Measurements from ENCODE around the gene TPCN2.

TPCN2 gene

GRCh38 chr11:69158301-69159149, 109.8 kb downstream of the TPCN2 start:
- Histone ChIP-seq H3K9me3 (ENCODE audit: control insufficient read depth, insufficient read depth, low read length) (no peaks in the 10 kb centered on the region), H3K27me3 (ENCODE audit: control insufficient read depth, insufficient read depth, low read length) (no peaks in the 10 kb centered on the region), H3K36me3 (ENCODE audit: control insufficient read depth, insufficient read depth, low read length) (no peaks in the 10 kb centered on the region), H3K4me1 (ENCODE audit: control insufficient read depth, insufficient read depth, low read length) (no peaks in the 10 kb centered on the region; the same call in 1 of the 2 replicates), H3K27ac (ENCODE audit: low read length) (no peak overlapping the region), H3K4me3 (ENCODE audit: low read length) (no peak overlapping the region)
- no CpG with 5 or more reads among the region's 21 CpGs for WGBS (ENCODE audit: insufficient coverage, insufficient read length)
- DNase-seq (ENCODE audit: low read depth, low spot score): no peak

GRCh38 chr11:69159150-69159852, 110.6 kb downstream of the TPCN2 start:
- Histone ChIP-seq H3K4me1 (ENCODE audit: control insufficient read depth, insufficient read depth, low read length) (no peaks in the 10 kb centered on the region; the same call in 1 of the 2 replicates), H3K36me3 (ENCODE audit: control insufficient read depth, insufficient read depth, low read length) (no peaks in the 10 kb centered on the region), H3K27ac (ENCODE audit: low read length) (no peak overlapping the region), H3K4me3 (ENCODE audit: low read length) (no peak overlapping the region), H3K9me3 (ENCODE audit: control insufficient read depth, insufficient read depth, low read length) (no peaks in the 10 kb centered on the region), H3K27me3 (ENCODE audit: control insufficient read depth, insufficient read depth, low read length) (no peaks in the 10 kb centered on the region)
- WGBS (ENCODE audit: insufficient coverage, insufficient read length): no CpG with 5 or more reads among the region's 19 CpGs
- no peak for DNase-seq (ENCODE audit: low read depth, low spot score)

- no peaks in the 10 kb centered on the region for H3K27me3 ChIP-seq (ENCODE audit: control insufficient read depth, insufficient read depth, low read length)
- H3K4me1 ChIP-seq (ENCODE audit: control insufficient read depth, insufficient read depth, low read length): no peaks in the 10 kb centered on the region
- no peaks in the 10 kb centered on the region for H3K9me3 ChIP-seq (ENCODE audit: control insufficient read depth, insufficient read depth, low read length)
- WGBS (ENCODE audit: insufficient coverage, insufficient read length): no CpG with 5 or more reads among the region's 15 CpGs
- no peak overlapping the region for H3K4me3 ChIP-seq (ENCODE audit: low read length)
- DNase-seq (ENCODE audit: low read depth, low spot score): no peak
- H3K27ac ChIP-seq (ENCODE audit: low read length): no peak overlapping the region
- no peaks in the 10 kb centered on the region for H3K36me3 ChIP-seq (ENCODE audit: control insufficient read depth, insufficient read depth, low read length)
These were observed 111.8 kb downstream of the TPCN2 start for GRCh38 chr11:69160296-69161116.

GRCh38 chr11:69161117-69161407, 112.3 kb downstream of the TPCN2 start:
- Histone ChIP-seq H3K36me3 (ENCODE audit: control insufficient read depth, insufficient read depth, low read length) (no peaks in the 10 kb centered on the region), H3K4me3 (ENCODE audit: low read length) (no peak overlapping the region), H3K27ac (ENCODE audit: low read length) (no peak overlapping the region), H3K9me3 (ENCODE audit: control insufficient read depth, insufficient read depth, low read length) (no peaks in the 10 kb centered on the region), H3K27me3 (ENCODE audit: control insufficient read depth, insufficient read depth, low read length) (no peaks in the 10 kb centered on the region), H3K4me1 (ENCODE audit: control insufficient read depth, insufficient read depth, low read length) (no peaks in the 10 kb centered on the region)
- no peak for DNase-seq (ENCODE audit: low read depth, low spot score)
- WGBS (ENCODE audit: insufficient coverage, insufficient read length): no CpG with 5 or more reads among the region's 5 CpGs

GRCh38 chr11:69162505-69162904, 113.8 kb downstream of the TPCN2 start:
- Histone ChIP-seq H3K4me3 (ENCODE audit: low read length) (no peak overlapping the region), H3K27ac (ENCODE audit: low read length) (no peak overlapping the region), H3K4me1 (ENCODE audit: control insufficient read depth, insufficient read depth, low read length) (0 out of 2 replicates have a peak, but pooled peaks cover 2% of the 10 kb centered on the region), H3K36me3 (ENCODE audit: control insufficient read depth, insufficient read depth, low read length) (no peaks in the 10 kb centered on the region), H3K27me3 (ENCODE audit: control insufficient read depth, insufficient read depth, low read length) (no peaks in the 10 kb centered on the region), H3K9me3 (ENCODE audit: control insufficient read depth, insufficient read depth, low read length) (no peaks in the 10 kb centered on the region)
- no peak for DNase-seq (ENCODE audit: low read depth, low spot score)

- no CpG with 5 or more reads among the region's 1 CpG for WGBS (ENCODE audit: insufficient coverage, insufficient read length)
- no peak overlapping the region for H3K4me3 ChIP-seq (ENCODE audit: low read length)
- H3K27me3 ChIP-seq (ENCODE audit: control insufficient read depth, insufficient read depth, low read length): no peaks in the 10 kb centered on the region
- no peak for DNase-seq (ENCODE audit: low read depth, low spot score)
- H3K27ac ChIP-seq (ENCODE audit: low read length): no peak overlapping the region
- H3K36me3 ChIP-seq (ENCODE audit: control insufficient read depth, insufficient read depth, low read length): no peaks in the 10 kb centered on the region
- no peaks in the 10 kb centered on the region for H3K9me3 ChIP-seq (ENCODE audit: control insufficient read depth, insufficient read depth, low read length)
- H3K4me1 ChIP-seq (ENCODE audit: control insufficient read depth, insufficient read depth, low read length): 0 out of 2 replicates have a peak, but pooled peaks cover 2% of the 10 kb centered on the region
These were observed 115.1 kb downstream of the TPCN2 start for GRCh38 chr11:69163842-69164241.

GRCh38 chr11:69164824-69165223, 116.1 kb downstream of the TPCN2 start:
- H3K27me3 ChIP-seq (ENCODE audit: control insufficient read depth, insufficient read depth, low read length): no peaks in the 10 kb centered on the region
- H3K27ac ChIP-seq (ENCODE audit: low read length): no peak overlapping the region
- H3K4me1 ChIP-seq (ENCODE audit: control insufficient read depth, insufficient read depth, low read length): 0 out of 2 replicates have a peak, but pooled peaks cover 2% of the 10 kb centered on the region
- no peak overlapping the region for H3K4me3 ChIP-seq (ENCODE audit: low read length)
- no CpG with 5 or more reads among the region's 10 CpGs for WGBS (ENCODE audit: insufficient coverage, insufficient read length)
- DNase-seq (ENCODE audit: low read depth, low spot score): no peak
- no peaks in the 10 kb centered on the region for H3K36me3 ChIP-seq (ENCODE audit: control insufficient read depth, insufficient read depth, low read length)
- H3K9me3 ChIP-seq (ENCODE audit: control insufficient read depth, insufficient read depth, low read length): no peaks in the 10 kb centered on the region

- 0 out of 2 replicates have a peak, but pooled peaks cover 2% of the 10 kb centered on the region for H3K4me1 ChIP-seq (ENCODE audit: control insufficient read depth, insufficient read depth, low read length)
- no peaks in the 10 kb centered on the region for H3K27me3 ChIP-seq (ENCODE audit: control insufficient read depth, insufficient read depth, low read length)
- no CpG with 5 or more reads among the region's 2 CpGs for WGBS (ENCODE audit: insufficient coverage, insufficient read length)
- no peaks in the 10 kb centered on the region for H3K9me3 ChIP-seq (ENCODE audit: control insufficient read depth, insufficient read depth, low read length)
- H3K4me3 ChIP-seq (ENCODE audit: low read length): no peak overlapping the region
- DNase-seq (ENCODE audit: low read depth, low spot score): no peak
- no peaks in the 10 kb centered on the region for H3K36me3 ChIP-seq (ENCODE audit: control insufficient read depth, insufficient read depth, low read length)
- H3K27ac ChIP-seq (ENCODE audit: low read length): no peak overlapping the region
These were observed 117.0 kb downstream of the TPCN2 start for GRCh38 chr11:69165775-69166174.

- WGBS (ENCODE audit: insufficient coverage, insufficient read length): no CpG with 5 or more reads among the region's 21 CpGs
- Histone ChIP-seq H3K36me3 (ENCODE audit: control insufficient read depth, insufficient read depth, low read length) (no peaks in the 10 kb centered on the region), H3K9me3 (ENCODE audit: control insufficient read depth, insufficient read depth, low read length) (no peaks in the 10 kb centered on the region), H3K27ac (ENCODE audit: low read length) (no peak overlapping the region), H3K27me3 (ENCODE audit: control insufficient read depth, insufficient read depth, low read length) (no peaks in the 10 kb centered on the region), H3K4me3 (ENCODE audit: low read length) (no peak overlapping the region), H3K4me1 (ENCODE audit: control insufficient read depth, insufficient read depth, low read length) (0 out of 2 replicates have a peak, but pooled peaks cover 2% of the 10 kb centered on the region)
- no peak for DNase-seq (ENCODE audit: low read depth, low spot score)
These were observed 117.7 kb downstream of the TPCN2 start for GRCh38 chr11:69166218-69167115.

Data from iPS DF 6.9 (cell line).